HG03039 (cell line): ENCODE results near the gene FBXW11.

Source experiments
- ATAC-seq: cut with Tn5 transposase; IDR thresholded peaks from one replicate; pipeline ENCODE4 v1.9.1; 2021; ENCODE audit warnings: mild to moderate bottlenecking, moderate library complexity; ENCODE audit not compliant: unreplicated experiment

FBXW11 gene

DNA sequence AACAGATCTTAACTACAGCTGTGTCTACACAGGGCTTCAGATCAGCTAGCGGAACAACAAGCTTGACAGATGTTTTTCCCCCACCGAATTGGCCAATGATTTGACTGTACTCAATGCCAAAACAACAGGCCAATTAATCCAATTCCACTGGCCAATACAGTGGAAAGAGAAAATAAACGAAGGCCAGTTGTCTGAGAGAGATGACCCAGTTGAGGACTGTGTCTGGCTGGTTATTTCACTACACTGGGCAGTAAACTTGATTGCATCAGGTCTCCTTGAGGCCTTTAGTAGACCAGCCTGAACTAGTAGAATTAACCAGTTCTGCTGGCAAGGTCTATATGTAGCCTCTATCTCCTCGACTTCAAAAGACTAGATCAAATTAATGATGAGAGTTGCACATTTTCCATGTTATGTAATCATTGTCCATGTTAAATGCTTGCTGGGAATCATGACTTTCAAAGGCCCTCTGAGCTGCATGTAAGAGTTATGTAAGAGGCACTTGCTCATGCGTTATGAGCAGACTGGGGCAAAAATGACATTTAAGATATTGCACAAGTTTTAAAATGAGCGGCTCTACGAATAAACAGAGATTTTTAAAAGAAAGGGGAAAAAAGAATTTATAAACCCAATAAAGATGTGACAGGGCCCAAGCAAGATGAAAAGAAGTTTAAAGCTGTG lies 192.5 kb downstream of the FBXW11 start:
- ATAC-seq, result no peak

DNA sequence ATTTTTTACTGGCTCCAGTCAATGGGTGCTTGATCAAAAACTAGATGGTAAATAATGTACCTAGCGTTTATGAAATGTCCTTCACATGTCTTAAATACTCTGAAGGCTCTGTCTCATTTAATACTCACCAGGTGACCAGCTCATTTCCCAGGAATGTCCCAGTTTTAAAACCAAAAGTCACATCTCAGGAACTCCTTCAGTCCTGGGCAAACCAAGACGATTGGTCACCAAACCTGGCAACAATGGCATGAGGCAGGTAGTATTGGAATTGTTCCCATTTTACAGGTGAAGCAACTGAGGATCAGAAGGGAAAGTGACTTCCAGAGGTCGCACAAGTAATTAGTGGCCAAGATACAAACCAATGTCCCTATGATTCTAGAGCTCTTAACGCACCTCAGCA lies 193.2 kb downstream of the FBXW11 start:
- no peak for ATAC-seq
